Karpas-422 (cell line): ENCODE measurements around the gene CUL5. TPM values are rescaled to one million over a fixed set of nuclear protein-coding genes. Genes with fewer than 3 reads are reported as not detected.

Source experiments
- DNase-seq: peaks from one replicate; pipeline ENCODE4 v3.0.0-alpha.2; 2015
- H2AFZ ChIP-seq: fragments of 200-600 bp; sonication (generic); 2 replicates; pipeline ENCODE4 v1.6.1; 2014; ENCODE audit warnings: antibody characterized with exemption, low read length, mixed read lengths
- H3K27ac ChIP-seq: fragments of 200-600 bp; sonication (generic); 2 replicates; pipeline ENCODE4 v1.5.1; 2014; ENCODE audit warnings: mild to moderate bottlenecking, low read length, moderate library complexity
- H3K27me3 ChIP-seq: fragments of 200-600 bp; sonication (generic); 2 replicates; pipeline ENCODE4 v1.6.1; 2014; ENCODE audit warnings: low read length, mixed read lengths
- H3K36me3 ChIP-seq: fragments of 200-600 bp; sonication (generic); 2 replicates; pipeline ENCODE4 v1.6.1; 2014; ENCODE audit warnings: low read length, mixed read lengths; ENCODE audit not compliant: insufficient read depth
- H3K4me1 ChIP-seq: fragments of 200-600 bp; sonication (generic); 2 replicates; pipeline ENCODE4 v1.6.1; 2014; ENCODE audit warnings: mild to moderate bottlenecking, low read length, mixed read lengths
- H3K4me2 ChIP-seq: fragments of 200-600 bp; sonication (generic); 2 replicates; pipeline ENCODE4 v1.6.1; 2014; ENCODE audit warnings: low read length, low read depth, mild to moderate bottlenecking; ENCODE audit not compliant: poor library complexity, severe bottlenecking
- H3K4me3 ChIP-seq: fragments of 200-600 bp; sonication (generic); 2 replicates; pipeline ENCODE4 v1.5.1; 2014; ENCODE audit warnings: mild to moderate bottlenecking, antibody characterized with exemption, low read length, mixed read lengths
- H3K79me2 ChIP-seq: fragments of 200-600 bp; sonication (generic); 2 replicates; pipeline ENCODE4 v1.6.1; 2014; ENCODE audit warnings: mild to moderate bottlenecking, low read length, mixed read lengths
- H3K9ac ChIP-seq: fragments of 200-600 bp; sonication (generic); 2 replicates; pipeline ENCODE4 v1.6.0; 2014; ENCODE audit warnings: low read length
- H3K9me2 ChIP-seq: fragments of 200-600 bp; sonication (generic), shearing (Covaris generic); replicated peaks from 2 replicates; pipeline ENCODE4 v1.6.0; 2014; ENCODE audit warnings: mild to moderate bottlenecking, low read length, moderate library complexity; ENCODE audit not compliant: insufficient read depth
- H3K9me3 ChIP-seq: fragments of 300-700, 200-600 bp; sonication (generic); 2 replicates; pipeline ENCODE4 v1.6.1; 2014; ENCODE audit warnings: low read length, mixed read lengths
- H4K20me1 ChIP-seq: fragments of 200-600 bp; sonication (generic); 2 replicates; pipeline ENCODE4 v1.6.1; 2014; ENCODE audit warnings: mild to moderate bottlenecking, antibody characterized with exemption, low read length, low read depth; ENCODE audit not compliant: insufficient read depth
- total RNA-seq: library from RNA; depleted of rRNA; stranded (reverse); fragments of >200 nt; shearing (Covaris generic); gene quantifications from 2 replicates; pipeline ENCODE4 v1.2.3, GENCODE V29; 2014; ENCODE audit warnings: low replicate concordance

CUL5 gene
- total RNA-seq, 1 experiment from 2014 or later: 79.9 TPM

- H3K9me2 ChIP-seq: no peaks in the 10 kb centered on the region
- peak overlapping the region; percentile 79 for H3K27ac ChIP-seq
- peaks cover 20% of the 10 kb centered on the region; the same call in 1 of the 2 replicates for H4K20me1 ChIP-seq
- H3K27me3 ChIP-seq: no peaks in the 10 kb centered on the region
- no peaks in the 10 kb centered on the region for H3K9me3 ChIP-seq
- peak overlapping the region; percentile 81 for H3K4me2 ChIP-seq
- peaks cover 9% of the 10 kb centered on the region; the same call in 1 of the 2 replicates for H3K36me3 ChIP-seq
- H3K4me1 ChIP-seq: peaks cover 47% of the 10 kb centered on the region
- H2AFZ ChIP-seq: peak overlapping the region; percentile 96; the same call in 1 of the 2 replicates
- peak overlapping the region; percentile 92 for H3K9ac ChIP-seq
- H3K4me3 ChIP-seq: peak overlapping the region; percentile 74
- peak; percentile 69 for DNase-seq
- peaks cover 60% of the 10 kb centered on the region for H3K79me2 ChIP-seq
Measured at GRCh38 chr11:108009497-108010370, 1.0 kb downstream of the CUL5 start.

GRCh38 chr11:108012139-108012725 is 3.5 kb downstream of the CUL5 start:
- no peak for DNase-seq
- H2AFZ ChIP-seq: no peak overlapping the region
- peaks cover 85% of the 10 kb centered on the region for H3K79me2 ChIP-seq
- H3K9me3 ChIP-seq: no peaks in the 10 kb centered on the region
- peak overlapping the region; percentile 81 for H3K4me2 ChIP-seq
- H3K4me3 ChIP-seq: no peak overlapping the region
- H3K27me3 ChIP-seq: no peaks in the 10 kb centered on the region
- no peak overlapping the region for H3K27ac ChIP-seq
- H3K36me3 ChIP-seq: peaks cover 21% of the 10 kb centered on the region; the same call in 1 of the 2 replicates
- no peaks in the 10 kb centered on the region for H3K9me2 ChIP-seq
- H3K4me1 ChIP-seq: peaks cover 47% of the 10 kb centered on the region
- no peak overlapping the region for H3K9ac ChIP-seq
- H4K20me1 ChIP-seq: peaks cover 34% of the 10 kb centered on the region; the same call in 1 of the 2 replicates

- H3K9me2 ChIP-seq: no peaks in the 10 kb centered on the region
- peaks cover 24% of the 10 kb centered on the region; the same call in 1 of the 2 replicates for H3K36me3 ChIP-seq
- no peak overlapping the region for H3K4me3 ChIP-seq
- H3K79me2 ChIP-seq: peaks cover 100% of the 10 kb centered on the region
- no peak for DNase-seq
- no peak overlapping the region for H2AFZ ChIP-seq
- H3K27me3 ChIP-seq: no peaks in the 10 kb centered on the region
- no peak overlapping the region for H3K9ac ChIP-seq
- H3K27ac ChIP-seq: no peak overlapping the region
- peaks cover 34% of the 10 kb centered on the region for H3K4me1 ChIP-seq
- no peak overlapping the region for H3K4me2 ChIP-seq
- peaks cover 41% of the 10 kb centered on the region for H4K20me1 ChIP-seq
- H3K9me3 ChIP-seq: no peaks in the 10 kb centered on the region
Measured at GRCh38 chr11:108016647-108017046, 7.9 kb downstream of the CUL5 start.

- H3K79me2 ChIP-seq: peaks cover 100% of the 10 kb centered on the region
- H3K9me2 ChIP-seq: no peaks in the 10 kb centered on the region
- H3K9ac ChIP-seq: no peak overlapping the region
- no peak overlapping the region for H3K27ac ChIP-seq
- H3K36me3 ChIP-seq: peaks cover 15% of the 10 kb centered on the region; the same call in 1 of the 2 replicates
- H3K9me3 ChIP-seq: no peaks in the 10 kb centered on the region
- H3K4me1 ChIP-seq: peaks cover 15% of the 10 kb centered on the region
- H2AFZ ChIP-seq: no peak overlapping the region
- no peak overlapping the region for H3K4me2 ChIP-seq
- no peaks in the 10 kb centered on the region for H3K27me3 ChIP-seq
- H3K4me3 ChIP-seq: no peak overlapping the region
- H4K20me1 ChIP-seq: peaks cover 40% of the 10 kb centered on the region
- DNase-seq: no peak
Measured at GRCh38 chr11:108018708-108019107, 10.0 kb downstream of the CUL5 start.

GRCh38 chr11:108019870-108020540 is 11.3 kb downstream of the CUL5 start:
- Histone ChIP-seq H3K27ac (no peak overlapping the region), H3K4me3 (no peak overlapping the region), H3K79me2 (peaks cover 100% of the 10 kb centered on the region), H3K4me2 (no peak overlapping the region), H3K4me1 (peaks cover 11% of the 10 kb centered on the region), H3K36me3 (peaks cover 15% of the 10 kb centered on the region; the same call in 1 of the 2 replicates), H3K9me3 (no peaks in the 10 kb centered on the region), H3K27me3 (no peaks in the 10 kb centered on the region), H3K9ac (no peak overlapping the region), H2AFZ (no peak overlapping the region), H4K20me1 (peaks cover 41% of the 10 kb centered on the region), H3K9me2 (no peaks in the 10 kb centered on the region)
- peak; percentile 53 for DNase-seq

- Histone ChIP-seq H3K36me3 (peaks cover 11% of the 10 kb centered on the region; the same call in 1 of the 2 replicates), H3K79me2 (peaks cover 100% of the 10 kb centered on the region), H3K4me3 (no peak overlapping the region), H4K20me1 (peaks cover 14% of the 10 kb centered on the region), H3K9ac (no peak overlapping the region), H3K9me2 (no peaks in the 10 kb centered on the region), H3K9me3 (no peaks in the 10 kb centered on the region), H3K4me2 (no peak overlapping the region), H3K27me3 (no peaks in the 10 kb centered on the region), H3K4me1 (no peaks in the 10 kb centered on the region), H2AFZ (no peak overlapping the region), H3K27ac (no peak overlapping the region)
- no peak for DNase-seq
Measured at GRCh38 chr11:108025387-108026080, 16.8 kb downstream of the CUL5 start.

GRCh38 chr11:108027057-108027456 is 18.4 kb downstream of the CUL5 start:
- Histone ChIP-seq H3K4me2 (no peak overlapping the region), H3K27me3 (no peaks in the 10 kb centered on the region), H4K20me1 (peaks cover 17% of the 10 kb centered on the region), H3K9me2 (no peaks in the 10 kb centered on the region), H3K79me2 (peaks cover 100% of the 10 kb centered on the region), H2AFZ (no peak overlapping the region), H3K4me3 (no peak overlapping the region), H3K9me3 (no peaks in the 10 kb centered on the region), H3K9ac (no peak overlapping the region), H3K36me3 (peaks cover 18% of the 10 kb centered on the region), H3K27ac (no peak overlapping the region), H3K4me1 (no peaks in the 10 kb centered on the region)
- DNase-seq: peak; percentile 63
